GM12874 (cell line): ENCODE data around the gene IRX6.

Experiments
- TF ChIP-seq, protein P1 (sequence below): IDR thresholded peaks from 2 replicates; pipeline ENCODE4 v1.5.1; 2011; ENCODE audit warnings: low read depth, mild to moderate bottlenecking, control low read depth, low read length, moderate library complexity; ENCODE audit not compliant: insufficient read depth

IRX6 gene

DNA sequence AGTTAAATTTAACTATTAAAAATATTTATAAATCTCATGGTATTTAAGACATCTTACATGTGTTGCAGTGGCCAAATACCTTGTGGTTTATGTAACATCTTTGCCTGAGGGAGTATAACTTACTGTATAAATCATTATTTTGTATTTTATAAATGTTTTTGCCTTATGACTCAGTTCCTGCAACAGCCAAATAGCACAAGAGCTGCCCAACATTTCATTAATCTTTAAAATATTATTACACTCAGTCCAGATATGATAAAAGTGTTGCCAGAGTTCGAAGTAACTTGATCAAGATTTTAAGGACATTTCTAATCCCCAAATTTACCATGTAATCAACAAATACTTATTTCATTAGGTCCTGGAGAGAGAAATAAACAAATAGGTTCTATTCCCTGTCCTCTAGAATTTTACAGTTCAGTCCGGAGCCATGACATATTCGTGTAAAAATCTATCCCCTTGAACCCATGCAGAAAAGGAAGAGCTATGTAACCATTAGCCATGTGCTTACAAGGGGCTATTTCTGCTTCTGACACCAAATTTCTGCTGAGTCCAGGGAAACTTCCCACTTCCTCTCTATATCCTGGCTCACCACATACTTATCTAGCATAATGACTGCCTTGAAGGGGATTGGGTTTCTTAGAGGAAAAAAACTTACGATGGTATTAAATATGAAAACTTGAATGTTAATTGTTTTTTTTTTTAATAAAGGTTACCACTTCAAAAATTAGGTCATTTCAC, 44.0 kb downstream of the IRX6 start:
- TF ChIP-seq, protein P1, sequence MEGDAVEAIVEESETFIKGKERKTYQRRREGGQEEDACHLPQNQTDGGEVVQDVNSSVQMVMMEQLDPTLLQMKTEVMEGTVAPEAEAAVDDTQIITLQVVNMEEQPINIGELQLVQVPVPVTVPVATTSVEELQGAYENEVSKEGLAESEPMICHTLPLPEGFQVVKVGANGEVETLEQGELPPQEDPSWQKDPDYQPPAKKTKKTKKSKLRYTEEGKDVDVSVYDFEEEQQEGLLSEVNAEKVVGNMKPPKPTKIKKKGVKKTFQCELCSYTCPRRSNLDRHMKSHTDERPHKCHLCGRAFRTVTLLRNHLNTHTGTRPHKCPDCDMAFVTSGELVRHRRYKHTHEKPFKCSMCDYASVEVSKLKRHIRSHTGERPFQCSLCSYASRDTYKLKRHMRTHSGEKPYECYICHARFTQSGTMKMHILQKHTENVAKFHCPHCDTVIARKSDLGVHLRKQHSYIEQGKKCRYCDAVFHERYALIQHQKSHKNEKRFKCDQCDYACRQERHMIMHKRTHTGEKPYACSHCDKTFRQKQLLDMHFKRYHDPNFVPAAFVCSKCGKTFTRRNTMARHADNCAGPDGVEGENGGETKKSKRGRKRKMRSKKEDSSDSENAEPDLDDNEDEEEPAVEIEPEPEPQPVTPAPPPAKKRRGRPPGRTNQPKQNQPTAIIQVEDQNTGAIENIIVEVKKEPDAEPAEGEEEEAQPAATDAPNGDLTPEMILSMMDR = no peak

DNA sequence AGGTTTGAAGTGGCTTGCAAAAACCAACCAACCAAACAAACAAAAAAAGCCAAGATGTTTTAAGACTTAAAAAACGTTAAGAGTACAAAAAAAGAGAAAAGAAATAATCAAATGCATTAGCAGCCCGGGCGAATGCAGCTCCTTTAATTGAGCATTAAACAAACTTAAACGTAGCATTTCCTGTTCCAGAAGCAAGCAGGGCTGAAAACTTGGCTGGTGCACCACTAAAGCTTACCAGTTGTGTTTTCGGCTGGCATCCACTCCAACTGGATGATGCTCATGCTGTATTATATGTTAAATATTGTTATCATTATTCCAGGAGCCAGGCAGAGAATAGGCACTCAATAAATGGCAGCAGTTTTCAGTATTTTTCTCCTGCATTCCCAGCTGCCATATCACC, 45.1 kb downstream of the IRX6 start:
- TF ChIP-seq, protein P1 = no peak

GRCh38 chr16:55370762-55371482, 46.9 kb downstream of the IRX6 start:
- TF ChIP-seq, protein P1 = 0 out of 2 replicates have a peak, but pooled peaks have one; percentile 11

GRCh38 chr16:55372792-55373488, 48.9 kb downstream of the IRX6 start:
- TF ChIP-seq, protein P1 = no peak

DNA sequence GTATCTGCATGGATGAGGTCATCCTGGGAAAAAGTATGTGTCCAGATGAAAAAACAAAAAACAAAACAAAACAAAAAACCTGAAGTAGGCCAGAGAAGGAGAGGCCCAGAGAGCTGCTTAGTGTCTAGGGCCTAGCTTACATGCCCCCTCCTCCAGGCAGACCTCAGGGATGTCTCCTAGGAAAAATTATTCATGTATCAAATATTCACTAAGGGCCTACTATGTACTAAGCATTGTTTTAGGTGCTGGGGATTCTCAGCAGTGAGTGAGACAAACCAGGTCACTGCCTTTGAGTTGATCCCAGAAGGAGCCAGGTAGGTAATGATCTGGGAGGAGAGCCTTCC, 49.5 kb downstream of the IRX6 start:
- TF ChIP-seq, protein P1 = no peak

DNA sequence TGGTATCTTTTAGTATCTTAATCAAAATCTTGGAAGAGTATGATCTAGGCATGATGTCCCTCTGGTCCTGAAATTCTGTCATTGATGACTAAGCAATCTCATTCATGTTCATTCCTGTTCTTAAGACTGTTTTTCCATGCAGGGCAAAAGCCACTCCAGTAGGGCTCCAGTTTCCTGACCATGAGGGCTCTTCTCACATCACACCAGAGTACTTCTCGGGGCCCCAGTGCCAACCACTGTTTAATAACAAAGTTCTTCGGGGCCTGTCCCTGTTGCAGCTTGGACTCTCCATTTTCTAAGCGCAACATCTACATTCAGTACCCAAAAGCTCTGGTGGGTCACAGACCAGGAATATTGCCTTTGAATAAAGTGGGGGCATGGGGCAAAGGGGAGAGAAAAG, 52.0 kb downstream of the IRX6 start:
- TF ChIP-seq, protein P1 = no peak

DNA sequence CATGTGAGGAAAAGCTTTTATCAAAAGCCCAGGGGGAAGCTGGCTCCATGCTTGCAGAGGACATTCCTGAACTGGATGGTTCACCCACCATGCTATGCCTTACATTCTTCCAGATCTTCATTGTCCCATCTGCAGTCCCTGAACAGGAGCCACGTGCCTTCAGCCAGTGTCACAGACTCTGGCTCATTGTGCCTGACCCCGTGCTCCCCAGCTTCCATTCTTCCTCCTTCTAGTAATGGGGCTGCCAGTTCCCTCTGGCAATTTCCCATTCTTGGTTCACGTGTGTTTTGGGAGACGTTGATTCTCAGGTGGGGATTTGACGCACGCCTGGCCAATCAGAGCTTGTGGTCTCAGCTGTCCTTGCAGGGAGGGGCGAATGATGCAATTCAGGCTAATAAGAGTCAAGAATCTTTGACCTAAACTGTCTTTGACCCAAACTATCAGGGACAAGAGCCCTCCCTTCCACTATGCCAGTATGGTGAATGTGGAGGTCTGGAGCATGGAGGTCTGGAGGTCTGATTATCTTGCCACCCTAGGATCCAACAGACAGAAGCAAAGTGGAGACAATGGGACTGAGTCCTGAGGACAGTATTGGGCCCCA, 52.7 kb downstream of the IRX6 start:
- TF ChIP-seq, protein P1 = no peak
